Measurements from ENCODE around the gene KCP. TPM values are rescaled to one million over a fixed set of nuclear protein-coding genes. Genes with fewer than 3 reads are reported as not detected.

KCP gene
- total and polyA plus RNA-seq, 8 donors, result 0.08 to 0.95 (median 0.35) TPM

- intact Hi-C loops (cut with DNase I), result no loop called here
- ATAC-seq (peak in 1 of 4 donors; percentile 60), FAIRE-seq (no peak), DNase-seq (peak in 5 of 6 donors; percentile 11 to 66 (median 26))
- Histone ChIP-seq H3K36me3 (no peaks in the 10 kb centered on the region), H3K4me1 (no peaks in the 10 kb centered on the region), H3K27me3 (no peaks in the 10 kb centered on the region), H3K9me3 (no peaks in the 10 kb centered on the region), H3K27ac (peak overlapping the region in 1 of 4 donors; percentile 37), H3K4me3 (no peak overlapping the region)
- no peak for TF ChIP-seq CTCF (IDR thresholded peaks at IDR 0.05)
- WGBS, 2 donors, result 24 to 25% methylated on average over 13 of the region's 13 CpGs
Measured at GRCh38 chr7:128920913-128921582, 10.5 kb upstream of the KCP start.

GRCh38 chr7:128919881-128920799 is 9.6 kb upstream of the KCP start:
- H3K27ac ChIP-seq, result no peak overlapping the region
- 58% methylated on average over 14 of the region's 14 CpGs for WGBS, 2 donors
- no peaks in the 10 kb centered on the region for H3K27me3 ChIP-seq
- H3K4me1 ChIP-seq, result no peaks in the 10 kb centered on the region
- no peak for TF ChIP-seq CTCF (IDR thresholded peaks at IDR 0.05)
- intact Hi-C loops (cut with DNase I), result no loop called here
- DNase-seq (peak in 1 of 6 donors; percentile 10), FAIRE-seq (no peak), ATAC-seq (peak in 2 of 4 donors; percentile 33 to 35)
- H3K36me3 ChIP-seq, result no peaks in the 10 kb centered on the region
- H3K9me3 ChIP-seq, result no peaks in the 10 kb centered on the region
- H3K4me3 ChIP-seq, result no peak overlapping the region

GRCh38 chr7:128919241-128919640 is 8.7 kb upstream of the KCP start:
- FAIRE-seq, result no peak
- no peak for ATAC-seq
- WGBS, 2 donors, result 66 to 80% methylated on average over 6 of the region's 6 CpGs
- no peak for TF ChIP-seq CTCF (IDR thresholded peaks at IDR 0.05)
- intact Hi-C loops (cut with DNase I), result no loop called here
- peak in 1 of 6 donors; percentile 5 for DNase-seq
- Histone ChIP-seq H3K4me3 (no peak overlapping the region), H3K27ac (no peak overlapping the region), H3K9me3 (no peaks in the 10 kb centered on the region), H3K27me3 (no peaks in the 10 kb centered on the region), H3K4me1 (no peaks in the 10 kb centered on the region), H3K36me3 (no peaks in the 10 kb centered on the region)

GRCh38 chr7:128918016-128918665 is 7.6 kb upstream of the KCP start:
- FAIRE-seq, result no peak
- Histone ChIP-seq H3K27me3 (no peaks in the 10 kb centered on the region), H3K4me1 (no peaks in the 10 kb centered on the region), H3K36me3 (no peaks in the 10 kb centered on the region), H3K9me3 (no peaks in the 10 kb centered on the region), H3K4me3 (no peak overlapping the region), H3K27ac (no peak overlapping the region)
- intact Hi-C loops (cut with DNase I), result no loop called here
- no peak for TF ChIP-seq CTCF (IDR thresholded peaks at IDR 0.05)
- ATAC-seq, result no peak
- WGBS, 2 donors, result 81 to 92% methylated on average over 7 to 8 of the region's 8 CpGs
- peak in 1 of 6 donors; percentile 6 for DNase-seq

Data from pancreas (tissue), 10 donors.